Hepatocyte (in vitro differentiated cells): ENCODE data around the gene CLK4.

Source experiments
- EZH2 ChIP-seq: fragments of 200-600 bp; sonication (generic); IDR thresholded peaks from 2 replicates; pipeline ENCODE4 v1.6.1; 2016; ENCODE audit warnings: antibody characterized with exemption, mild to moderate bottlenecking, borderline replicate concordance
- EZH2phosphoT487 ChIP-seq: fragments of 200-600 bp; sonication (generic); IDR thresholded peaks from one replicate; pipeline ENCODE4 v1.6.1; 2018; ENCODE audit warnings: antibody characterized with exemption, mild to moderate bottlenecking, low read depth, moderate library complexity; ENCODE audit not compliant: unreplicated experiment, severe bottlenecking
- TF ChIP-seq, protein P1 (sequence below): fragments of 200-600 bp; sonication (generic); IDR thresholded peaks from 2 replicates; pipeline ENCODE4 v1.5.1; 2016; ENCODE audit warnings: antibody characterized with exemption, mild to moderate bottlenecking; ENCODE audit not compliant: poor library complexity

DNA sequence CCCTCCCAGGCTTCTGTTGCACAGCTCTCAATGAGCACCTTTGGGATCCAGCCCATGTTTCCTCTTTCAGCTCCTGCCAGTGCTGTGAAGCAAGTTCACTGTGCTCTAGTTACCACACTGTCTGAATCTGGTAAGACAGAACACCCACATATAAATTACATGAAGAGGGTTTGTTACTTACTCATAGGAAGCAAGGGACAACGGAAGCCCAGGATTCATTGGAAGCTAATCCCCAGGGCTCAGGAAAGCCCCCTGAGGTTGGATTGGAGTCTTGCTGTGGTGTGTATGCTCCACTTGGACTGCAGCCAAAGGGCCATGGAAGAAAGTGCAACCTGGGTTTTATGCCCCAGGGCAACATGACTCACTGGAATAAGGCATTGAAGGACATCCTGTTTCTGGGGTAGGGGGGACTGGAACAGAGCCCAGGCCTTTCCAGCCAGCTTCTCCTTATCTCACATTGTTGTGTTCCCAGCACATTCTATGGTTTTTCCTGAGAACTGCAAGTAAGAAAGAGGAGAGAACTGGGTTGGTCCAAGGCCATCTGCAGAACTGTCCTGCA lies 15.6 kb upstream of the CLK4 start:
- TF ChIP-seq, protein P1, sequence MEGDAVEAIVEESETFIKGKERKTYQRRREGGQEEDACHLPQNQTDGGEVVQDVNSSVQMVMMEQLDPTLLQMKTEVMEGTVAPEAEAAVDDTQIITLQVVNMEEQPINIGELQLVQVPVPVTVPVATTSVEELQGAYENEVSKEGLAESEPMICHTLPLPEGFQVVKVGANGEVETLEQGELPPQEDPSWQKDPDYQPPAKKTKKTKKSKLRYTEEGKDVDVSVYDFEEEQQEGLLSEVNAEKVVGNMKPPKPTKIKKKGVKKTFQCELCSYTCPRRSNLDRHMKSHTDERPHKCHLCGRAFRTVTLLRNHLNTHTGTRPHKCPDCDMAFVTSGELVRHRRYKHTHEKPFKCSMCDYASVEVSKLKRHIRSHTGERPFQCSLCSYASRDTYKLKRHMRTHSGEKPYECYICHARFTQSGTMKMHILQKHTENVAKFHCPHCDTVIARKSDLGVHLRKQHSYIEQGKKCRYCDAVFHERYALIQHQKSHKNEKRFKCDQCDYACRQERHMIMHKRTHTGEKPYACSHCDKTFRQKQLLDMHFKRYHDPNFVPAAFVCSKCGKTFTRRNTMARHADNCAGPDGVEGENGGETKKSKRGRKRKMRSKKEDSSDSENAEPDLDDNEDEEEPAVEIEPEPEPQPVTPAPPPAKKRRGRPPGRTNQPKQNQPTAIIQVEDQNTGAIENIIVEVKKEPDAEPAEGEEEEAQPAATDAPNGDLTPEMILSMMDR: no peak
- no peak for TF ChIP-seq EZH2phosphoT487
- TF ChIP-seq EZH2: no peak
